Endothelial cell of umbilical vein (primary cell): ENCODE data around the gene EFR3B. TPM values are rescaled to one million over a fixed set of nuclear protein-coding genes. Genes with fewer than 3 reads are reported as not detected.

Experiments
- BruUV-seq: library from RNA; stranded (reverse); fragments of 400-500 nt; replicated peaks from 2 replicates; lab custom pipeline; 2021; lab: Mats Ljungman, UMichigan
- CTCF ChIA-PET: fragments of 300-600, 350-600 bp; sonication (Branson Sonifier 250); formaldehyde crosslinking; loops from one replicate; lab custom pipeline; 2021; ENCODE audit warnings: antibody characterized with exemption, inconsistent platforms; lab: Charles Lee
- POLR2A ChIA-PET: fragments of 300-600, 350-600 bp; sonication (Branson Sonifier 250); formaldehyde crosslinking; loops from one replicate; lab custom pipeline; 2021; ENCODE audit warnings: antibody characterized with exemption, inconsistent platforms; lab: Charles Lee
- DNase-seq: peaks from one replicate; pipeline ENCODE4 v3.0.0-alpha.2; 2011; ENCODE audit warnings: low read depth, low spot score
- FAIRE-seq: peaks from 2 replicates; lab custom pipeline; 2011; peaks lifted over from hg19 to GRCh38; lab: Jason Lieb, UNC
- H2AFZ ChIP-seq: 2 replicates; pipeline ENCODE4 v1.6.0; 2012; ENCODE audit warnings: low read depth, low read length, control low read depth, inconsistent platforms
- H3K27ac ChIP-seq: 2 replicates; pipeline ENCODE4 v1.5.1; 2011; ENCODE audit warnings: low read depth, mild to moderate bottlenecking, control low read depth, low read length, moderate library complexity; ENCODE audit not compliant: insufficient read depth
- H3K27me3 ChIP-seq, 2 experiments: 2 replicates each; pipeline versions ENCODE4 v1.6.0 to v1.6.1; 2011; ENCODE audit warnings: low read length in 2 of 2, mixed read lengths in 1 of 2; ENCODE audit not compliant: control insufficient read depth in 2 of 2, insufficient read depth in 2 of 2
- H3K36me3 ChIP-seq, 2 experiments: 2 replicates in 1 of 2; 3 replicates in 1 of 2; pipeline ENCODE4 v1.5.1; 2011; ENCODE audit warnings: low read length in 2 of 2, mild to moderate bottlenecking in 1 of 2, moderate library complexity in 1 of 2; ENCODE audit not compliant: control insufficient read depth in 2 of 2, insufficient read depth in 2 of 2; ENCODE audit errors: extremely low read depth in 1 of 2
- H3K4me1 ChIP-seq: 3 replicates; pipeline ENCODE4 v1.5.1; 2011; ENCODE audit warnings: mild to moderate bottlenecking, low read length; ENCODE audit not compliant: control insufficient read depth, insufficient read depth; ENCODE audit errors: extremely low read depth
- H3K4me2 ChIP-seq: 2 replicates; pipeline ENCODE4 v1.6.1; 2011; ENCODE audit warnings: low read length, control low read depth, mixed read lengths; ENCODE audit not compliant: insufficient read depth
- H3K4me3 ChIP-seq, 3 experiments: fragments of 200-600 bp in 1 of 3; sonication (generic), shearing (Covaris generic) in 1 of 3; replicated peaks in 1 of 3; 2 replicates each; pipeline ENCODE4 v1.5.1; 2011 to 2016; ENCODE audit warnings: control low read depth in 3 of 3, low read length in 3 of 3, mild to moderate bottlenecking in 2 of 3, inconsistent platforms in 1 of 3, low read depth in 1 of 3, moderate library complexity in 1 of 3; ENCODE audit not compliant: insufficient read depth in 1 of 3
- H3K79me2 ChIP-seq: 2 replicates; pipeline ENCODE4 v1.6.0; 2012; ENCODE audit warnings: low read length, inconsistent platforms; ENCODE audit not compliant: control insufficient read depth, insufficient read depth
- H3K9ac ChIP-seq: replicated peaks from 2 replicates; pipeline ENCODE3; 2011; ENCODE audit warnings: low read length, control low read depth; ENCODE audit not compliant: insufficient read depth; ENCODE audit errors: extremely low read depth
- H3K9me1 ChIP-seq: replicated peaks from 3 replicates; pipeline ENCODE4 v1.6.0; 2011; ENCODE audit warnings: mild to moderate bottlenecking, low read length; ENCODE audit not compliant: control insufficient read depth, insufficient read depth; ENCODE audit errors: extremely low read depth
- H3K9me3 ChIP-seq: replicated peaks from 2 replicates; pipeline ENCODE4 v1.5.1; 2012; ENCODE audit warnings: low read length, inconsistent platforms; ENCODE audit not compliant: control insufficient read depth, insufficient read depth
- H4K20me1 ChIP-seq: replicated peaks from 2 replicates; pipeline ENCODE3; 2011; ENCODE audit warnings: mild to moderate bottlenecking, low read length; ENCODE audit not compliant: control insufficient read depth, insufficient read depth; ENCODE audit errors: extremely low read depth
- CTCF ChIP-seq, 2 donors: IDR thresholded peaks; 1 replicate in 1 of 2; 2 replicates in 1 of 2; pipeline ENCODE4 v1.5.1; 2011; ENCODE audit warnings: low read length in 2 of 2, mild to moderate bottlenecking in 2 of 2, moderate library complexity in 2 of 2, control low read depth in 1 of 2, inconsistent platforms in 1 of 2, low read depth in 1 of 2; ENCODE audit not compliant: insufficient read depth in 1 of 2; ENCODE audit errors: extremely low read depth in 1 of 2
- EZH2 ChIP-seq: IDR thresholded peaks from 2 replicates; pipeline ENCODE4 v1.6.1; 2012; ENCODE audit warnings: borderline replicate concordance, low read depth, mild to moderate bottlenecking, moderate library complexity, low read length, inconsistent platforms; ENCODE audit not compliant: severe bottlenecking
- FOS ChIP-seq: IDR thresholded peaks from 2 replicates; pipeline ENCODE4 v1.6.1; 2011; ENCODE audit warnings: mild to moderate bottlenecking, low read length, moderate library complexity, borderline replicate concordance; ENCODE audit not compliant: insufficient read depth
- GATA2 ChIP-seq: IDR thresholded peaks from 2 replicates; pipeline ENCODE4 v1.7.0; 2011; ENCODE audit warnings: low read depth, mild to moderate bottlenecking, moderate library complexity, mixed read lengths, low read length; ENCODE audit not compliant: insufficient read length, insufficient read depth
- JUN ChIP-seq: IDR thresholded peaks from 2 replicates; pipeline ENCODE4 v1.6.1; 2011; ENCODE audit warnings: borderline replicate concordance, low read depth; ENCODE audit not compliant: insufficient read length, insufficient read depth
- MAX ChIP-seq: IDR thresholded peaks from 2 replicates; pipeline ENCODE4 v1.6.1; 2011; ENCODE audit not compliant: insufficient read depth, insufficient read length
- MYC ChIP-seq: IDR thresholded peaks from one replicate; pipeline ENCODE4 v1.6.1; 2011; ENCODE audit warnings: mild to moderate bottlenecking, low read depth, low read length
- POLR2A ChIP-seq: IDR thresholded peaks from 2 replicates; pipeline ENCODE4 v1.6.1; 2012; ENCODE audit warnings: low read depth, mild to moderate bottlenecking, control low read depth, low read length
- POLR2AphosphoS5 ChIP-seq: IDR thresholded peaks from 2 replicates; pipeline ENCODE4 v1.6.1; 2012; ENCODE audit warnings: low read depth, mild to moderate bottlenecking, control low read depth, low read length, moderate library complexity; ENCODE audit not compliant: insufficient read depth
- dilution Hi-C: fragments of 300-500 bp; cut with MboI; formaldehyde crosslinking; loops from one replicate; pipeline ENCODE4 v1.15.0; 2019; ENCODE audit warnings: low sequenced_read_pairs; ENCODE audit not compliant: extremely low pct_ligation_motif_present
- intact Hi-C: fragments of 100-400 bp; cut with micrococcal nuclease; formaldehyde crosslinking; loops from one replicate; pipeline ENCODE4 v1.10.0; 2022
- polyA plus RNA-seq, 4 experiments: library from polyadenylated mRNA; depleted of rRNA in 3 of 4; stranded (reverse) in 3 of 4; unstranded in 1 of 4; fragments of >200 nt; gene quantifications; 2 replicates each; pipeline versions ENCODE4 v1.2.1 to v1.2.3, GENCODE V29; 2011 to 2012; ENCODE audit warnings: missing spikeins in 1 of 4
- total RNA-seq: library from RNA; stranded (reverse); gene quantifications from 2 replicates; pipeline ENCODE4 v1.2.3, GENCODE V29; 2021

The EFR3B gene
- total and polyA plus RNA-seq, 2 donors (not counting 3 experiments of a cell fraction or from before 2014, with no cell fraction given), result 0.15 to 0.77 TPM

GRCh38 chr2:25176138-25176537 lies 134.3 kb downstream of the EFR3B start:
- no peaks in the 10 kb centered on the region for H3K4me1 ChIP-seq
- dilution Hi-C loops, result no loop called here

More at GRCh38 chr2:25176138-25176537, 134.3 kb downstream of the EFR3B start:
- BruUV-seq, result no TSS peak
- TF ChIP-seq FOS (no peak), MYC (no peak), MAX (no peak), JUN (no peak), EZH2 (no peak), POLR2AphosphoS5 (no peak), GATA2 (no peak), CTCF (IDR thresholded peaks at IDR 0.05; ENCODE audit: extremely low read depth in 1 of 2, insufficient read depth in 1 of 2, low read depth in 1 of 2, low read length in 2 of 2) (no peak), POLR2A (no peak)
- Histone ChIP-seq H4K20me1 (no peaks in the 10 kb centered on the region), H3K27ac (no peak overlapping the region), H3K4me3 (no peak overlapping the region), H3K36me3 (no peaks in the 10 kb centered on the region), H3K9me1 (no peaks in the 10 kb centered on the region), H3K9me3 (no peaks in the 10 kb centered on the region), H3K9ac (no peak overlapping the region), H3K79me2 (no peaks in the 10 kb centered on the region), H3K4me2 (no peak overlapping the region), H2AFZ (no peak overlapping the region), H3K27me3 (peaks cover 5 to 14% of the 10 kb centered on the region in 2 experiments)
- intact Hi-C loops, result no loop called here
- ChIA-PET CTCF (no interaction called here), POLR2A (no interaction called here)
- DNase-seq, result no peak
- no peak for FAIRE-seq
